ENCODE data around the gene CYSTM1.

CYSTM1 gene

GRCh38 chr5:140220698-140221064 lies 45.7 kb downstream of the CYSTM1 start:
- TF ChIP-seq CTCF (IDR thresholded peaks at IDR 0.05; ENCODE audit: low read depth, low read length), result no peak
- DNase-seq (ENCODE audit: extremely low read depth, low read depth), result no peak

- TF ChIP-seq CTCF (IDR thresholded peaks at IDR 0.05; ENCODE audit: low read depth, low read length), result no peak
- DNase-seq (ENCODE audit: extremely low read depth, low read depth), result peak; percentile 24
Observed at GRCh38 chr5:140221697-140222223, 46.8 kb downstream of the CYSTM1 start.

- no peak for TF ChIP-seq CTCF (IDR thresholded peaks at IDR 0.05; ENCODE audit: low read depth, low read length)
- no peak for DNase-seq (ENCODE audit: extremely low read depth, low read depth)
Observed at GRCh38 chr5:140222416-140222815, 47.4 kb downstream of the CYSTM1 start.

GRCh38 chr5:140223567-140223966 lies 48.6 kb downstream of the CYSTM1 start:
- no peak for TF ChIP-seq CTCF (IDR thresholded peaks at IDR 0.05; ENCODE audit: low read depth, low read length)
- no peak for DNase-seq (ENCODE audit: extremely low read depth, low read depth)

- TF ChIP-seq CTCF (IDR thresholded peaks at IDR 0.05; ENCODE audit: low read depth, low read length), result no peak
- no peak for DNase-seq (ENCODE audit: extremely low read depth, low read depth)
Observed at GRCh38 chr5:140224658-140225057, 49.7 kb downstream of the CYSTM1 start.

- DNase-seq (ENCODE audit: extremely low read depth, low read depth), result no peak
Observed at GRCh38 chr5:140225396-140225795, 50.4 kb downstream of the CYSTM1 start.

GRCh38 chr5:140227046-140227445 lies 52.1 kb downstream of the CYSTM1 start:
- no peak for TF ChIP-seq CTCF (IDR thresholded peaks at IDR 0.05; ENCODE audit: low read depth, low read length)
- no peak for DNase-seq (ENCODE audit: extremely low read depth, low read depth)

More at GRCh38 chr5:140225396-140225795, 50.4 kb downstream of the CYSTM1 start:
- TF ChIP-seq CTCF (IDR thresholded peaks at IDR 0.05; ENCODE audit: low read depth, low read length), result no peak
